ENCODE data around the gene TGFB3. TPM values are rescaled to one million over a fixed set of nuclear protein-coding genes. Genes with fewer than 3 reads are reported as not detected.

TGFB3 gene
- total and polyA plus RNA-seq, 9 of the 15 experiments (the other 6 are each of a cell fraction or from before 2014, with no cell fraction given), result 0.39 to 2.0 (median 1.0) TPM

- TF ChIP-seq HMBOX1 (IDR thresholded peaks at IDR 0.05) (peak; percentile 59; the same call in 1 of the 2 replicates), REST (IDR thresholded peaks at IDR 0.05; ENCODE audit: borderline replicate concordance) (no peak), REST (CRISPR knock-in tag; IDR thresholded peaks at IDR 0.05; ENCODE audit: low read depth) (no peak), HNRNPLL (IDR thresholded peaks at IDR 0.05; ENCODE audit: low read depth, low read length, poor library complexity, severe bottlenecking) (no peak), MCM3 (IDR thresholded peaks at IDR 0.05) (no peak), TCF7L2 (IDR thresholded peaks at IDR 0.05; ENCODE audit: low read depth, low read length) (no peak), NFXL1 (CRISPR knock-in tag; IDR thresholded peaks at IDR 0.05) (no peak), RB1 (IDR thresholded peaks at IDR 0.05; ENCODE audit: low read depth) (peak; percentile 25; the same call in 1 of the 2 replicates), ZBTB17 (CRISPR knock-in tag; IDR thresholded peaks at IDR 0.05) (no peak), FOS (IDR thresholded peaks at IDR 0.05; ENCODE audit: extremely low read depth, insufficient read length) (no peak), GABPB2 (CRISPR knock-in tag; conservative IDR thresholded peaks at IDR 0.05) (no peak), PRPF4 (IDR thresholded peaks at IDR 0.05; ENCODE audit: insufficient read depth, low read depth, low read length, poor library complexity, severe bottlenecking) (no peak), KLF13 (tag; IDR thresholded peaks at IDR 0.05; ENCODE audit: borderline replicate concordance, low read depth) (0 out of 2 replicates have a peak, but pooled peaks have one; percentile 26), E2F6 (IDR thresholded peaks at IDR 0.05; ENCODE audit: borderline replicate concordance in 1 of 2, extremely low read depth in 1 of 2, insufficient read depth in 1 of 2, insufficient read length in 1 of 2, low read depth in 1 of 2, low read length in 1 of 2, poor library complexity in 1 of 2, severe bottlenecking in 1 of 2) (no peak), MAZ (CRISPR knock-in tag; conservative IDR thresholded peaks at IDR 0.05 in 1 of 2, IDR thresholded peaks at IDR 0.05 in 1 of 2) (peak in 1 of 2 experiments; percentile 56; a peak in 1 of 4 replicates), L3MBTL2 (IDR thresholded peaks at IDR 0.05) (no peak), NR4A1 (CRISPR knock-in tag; IDR thresholded peaks at IDR 0.05) (no peak), NR4A1 (tag; IDR thresholded peaks at IDR 0.05) (no peak)
These were observed 4.0 kb upstream of the TGFB3 start, which contains the start of gene IFT43 (continued) for GRCh38 chr14:75985618-75986438.

All from K562 (cell line).